Measurements from ENCODE around the gene MMP17. TPM values are rescaled to one million over a fixed set of nuclear protein-coding genes. Genes with fewer than 3 reads are reported as not detected.

Gene MMP17
- total RNA-seq, 4 donors from 2014 or later = 1.3 to 3.1 (median 1.9) TPM

GRCh38 chr12:131847456-131847855 lies 19.3 kb downstream of the MMP17 start:
- 79 to 80% methylated on average over 7 to 10 of the region's 10 CpGs for WGBS, 2 donors
- H3K27ac ChIP-seq = no peak overlapping the region
- no peaks in the 10 kb centered on the region for H3K36me3 ChIP-seq
- no peak for TF ChIP-seq POLR2A (IDR thresholded peaks at IDR 0.05)
- TF ChIP-seq, protein P1, sequence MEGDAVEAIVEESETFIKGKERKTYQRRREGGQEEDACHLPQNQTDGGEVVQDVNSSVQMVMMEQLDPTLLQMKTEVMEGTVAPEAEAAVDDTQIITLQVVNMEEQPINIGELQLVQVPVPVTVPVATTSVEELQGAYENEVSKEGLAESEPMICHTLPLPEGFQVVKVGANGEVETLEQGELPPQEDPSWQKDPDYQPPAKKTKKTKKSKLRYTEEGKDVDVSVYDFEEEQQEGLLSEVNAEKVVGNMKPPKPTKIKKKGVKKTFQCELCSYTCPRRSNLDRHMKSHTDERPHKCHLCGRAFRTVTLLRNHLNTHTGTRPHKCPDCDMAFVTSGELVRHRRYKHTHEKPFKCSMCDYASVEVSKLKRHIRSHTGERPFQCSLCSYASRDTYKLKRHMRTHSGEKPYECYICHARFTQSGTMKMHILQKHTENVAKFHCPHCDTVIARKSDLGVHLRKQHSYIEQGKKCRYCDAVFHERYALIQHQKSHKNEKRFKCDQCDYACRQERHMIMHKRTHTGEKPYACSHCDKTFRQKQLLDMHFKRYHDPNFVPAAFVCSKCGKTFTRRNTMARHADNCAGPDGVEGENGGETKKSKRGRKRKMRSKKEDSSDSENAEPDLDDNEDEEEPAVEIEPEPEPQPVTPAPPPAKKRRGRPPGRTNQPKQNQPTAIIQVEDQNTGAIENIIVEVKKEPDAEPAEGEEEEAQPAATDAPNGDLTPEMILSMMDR (IDR thresholded peaks at IDR 0.05) = no peak
- no peak overlapping the region for H3K4me3 ChIP-seq
- no peak for DNase-seq
- peaks cover 0 to 11% (median 0%) of the 10 kb centered on the region in 4 donors for H3K27me3 ChIP-seq
- H3K9me3 ChIP-seq = no peaks in the 10 kb centered on the region
- H3K4me1 ChIP-seq = peaks cover 0 to 4% (median 0%) of the 10 kb centered on the region in 3 donors
- intact Hi-C loops (cut with DNase I) = loop anchor here (10.0 kb wide), 1 partner anchor 157 kb away; no protein-coding TSS in a partner anchor

- H3K27me3 ChIP-seq = peaks cover 0 to 20% (median 0%) of the 10 kb centered on the region in 4 donors
- no peaks in the 10 kb centered on the region for H3K9me3 ChIP-seq
- no peak for DNase-seq
- TF ChIP-seq, protein P1 (IDR thresholded peaks at IDR 0.05) = no peak
- no peak for TF ChIP-seq POLR2A (IDR thresholded peaks at IDR 0.05)
- intact Hi-C loops (cut with DNase I) = loop anchor here (10.0 kb wide), 1 partner anchor 156 kb away; no protein-coding TSS in a partner anchor
- H3K4me3 ChIP-seq = no peak overlapping the region
- no peak overlapping the region for H3K27ac ChIP-seq
- H3K4me1 ChIP-seq = peaks cover 0 to 4% (median 0%) of the 10 kb centered on the region in 3 donors
- 73 to 89% methylated on average over 18 to 24 of the region's 24 CpGs for WGBS, 2 donors
- H3K36me3 ChIP-seq = no peaks in the 10 kb centered on the region
Measured at GRCh38 chr12:131848753-131849152, 20.6 kb downstream of the MMP17 start.

GRCh38 chr12:131849700-131850553 lies 21.7 kb downstream of the MMP17 start:
- intact Hi-C loops (cut with DNase I) = loop anchor here (10.0 kb wide), 1 partner anchor 155 kb away; no protein-coding TSS in a partner anchor
- 76 to 78% methylated on average over 12 to 19 of the region's 47 CpGs for WGBS, 2 donors
- no peak overlapping the region for H3K27ac ChIP-seq
- H3K36me3 ChIP-seq = no peaks in the 10 kb centered on the region
- no peak for DNase-seq
- H3K4me1 ChIP-seq = peaks cover 0 to 4% (median 0%) of the 10 kb centered on the region in 3 donors
- H3K4me3 ChIP-seq = no peak overlapping the region
- H3K9me3 ChIP-seq = no peaks in the 10 kb centered on the region
- TF ChIP-seq, protein P1 (IDR thresholded peaks at IDR 0.05) = no peak
- no peak for TF ChIP-seq POLR2A (IDR thresholded peaks at IDR 0.05)
- H3K27me3 ChIP-seq = peaks cover 0 to 32% (median 0%) of the 10 kb centered on the region in 4 donors

DNA sequence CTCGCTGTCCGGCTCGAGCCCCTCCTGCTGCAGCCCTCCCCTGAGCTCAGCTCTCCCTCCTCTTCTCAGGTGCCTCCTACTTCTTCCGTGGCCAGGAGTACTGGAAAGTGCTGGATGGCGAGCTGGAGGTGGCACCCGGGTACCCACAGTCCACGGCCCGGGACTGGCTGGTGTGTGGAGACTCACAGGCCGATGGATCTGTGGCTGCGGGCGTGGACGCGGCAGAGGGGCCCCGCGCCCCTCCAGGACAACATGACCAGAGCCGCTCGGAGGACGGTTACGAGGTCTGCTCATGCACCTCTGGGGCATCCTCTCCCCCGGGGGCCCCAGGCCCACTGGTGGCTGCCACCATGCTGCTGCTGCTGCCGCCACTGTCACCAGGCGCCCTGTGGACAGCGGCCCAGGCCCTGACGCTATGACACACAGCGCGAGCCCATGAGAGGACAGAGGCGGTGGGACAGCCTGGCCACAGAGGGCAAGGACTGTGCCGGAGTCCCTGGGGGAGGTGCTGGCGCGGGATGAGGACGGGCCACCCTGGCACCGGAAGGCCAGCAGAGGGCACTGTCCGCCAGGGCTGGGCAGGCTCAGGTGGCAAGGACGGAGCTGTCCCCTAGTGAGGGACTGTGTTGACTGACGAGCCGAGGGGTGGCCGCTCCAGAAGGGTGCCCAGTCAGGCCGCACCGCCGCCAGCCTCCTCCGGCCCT lies 22.8 kb downstream of the MMP17 start:
- Histone ChIP-seq H3K27me3 (peaks cover 0 to 42% (median 0%) of the 10 kb centered on the region in 4 donors), H3K36me3 (no peaks in the 10 kb centered on the region), H3K4me3 (peak overlapping the region in 1 of 4 donors; percentile 6), H3K27ac (no peak overlapping the region), H3K4me1 (peaks cover 5 to 11% (median 6%) of the 10 kb centered on the region in 3 donors), H3K9me3 (no peaks in the 10 kb centered on the region)
- TF ChIP-seq POLR2A (IDR thresholded peaks at IDR 0.05) = no peak
- TF ChIP-seq, protein P1 (IDR thresholded peaks at IDR 0.05) = peak; percentile 50 to 79 (median 61)
- intact Hi-C loops (cut with DNase I) = no loop called here
- DNase-seq = no peak
- 91 to 100% methylated on average over 2 to 4 of the region's 41 CpGs for WGBS, 2 donors

Measured in esophagus squamous epithelium (tissue), 5 donors.